Tibial nerve (tissue), 4 donors: ENCODE data around the gene IFNAR1.

Experiments used
- CTCF ChIP-seq, 5 experiments: fragments of 200-600 bp in 3 of 5; fragments of 450-650 bp in 2 of 5; sonication (generic) in 3 of 5; IDR thresholded peaks; one replicate each; pipeline ENCODE4 v1.5.1; 2016 to 2019; ENCODE audit warnings: antibody characterized with exemption in 5 of 5, mild to moderate bottlenecking in 3 of 5, moderate library complexity in 2 of 5
- EP300 ChIP-seq, 2 donors: sonication (generic); formaldehyde crosslinking; IDR thresholded peaks; one replicate each; pipeline ENCODE4 v1.6.1; 2017; ENCODE audit warnings: antibody characterized with exemption in 2 of 2, mild to moderate bottlenecking in 1 of 2
- POLR2A ChIP-seq, 2 donors: fragments of 450-650 bp; IDR thresholded peaks; one replicate each; pipeline ENCODE4 v1.6.1; 2017; ENCODE audit warnings: antibody characterized with exemption in 2 of 2, mild to moderate bottlenecking in 2 of 2, moderate library complexity in 2 of 2

DNA sequence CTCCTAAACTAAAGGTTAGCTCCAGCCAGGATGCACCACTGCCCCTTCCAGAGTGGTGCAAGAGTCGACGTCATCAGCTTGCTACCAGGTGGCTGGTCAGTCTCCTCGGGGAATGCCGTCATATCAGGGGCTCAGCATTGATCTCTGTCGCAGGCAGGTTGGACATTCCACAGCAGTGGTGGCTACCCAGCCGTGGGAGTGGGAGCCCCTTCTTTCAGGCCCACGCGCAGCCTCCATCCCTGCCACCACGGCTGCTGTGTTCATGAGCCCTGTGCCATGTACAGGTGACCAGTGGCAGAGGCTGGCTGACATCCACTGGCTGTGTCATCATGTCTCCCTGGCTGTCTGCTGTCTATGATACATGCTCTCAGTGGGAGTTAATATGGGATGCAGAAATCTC is 33.1 kb upstream of the IFNAR1 start:
- TF ChIP-seq EP300 (IDR thresholded peaks at IDR 0.05) (no peak), CTCF (IDR thresholded peaks at IDR 0.05) (no peak), POLR2A (IDR thresholded peaks at IDR 0.05) (no peak)
